Measurements from ENCODE around the gene COQ8B.
"Not testable (repeated sequence)": the region's sequence is repeated elsewhere in the genome, so short reads cannot be mapped to it uniquely, and the experiment has no call there.

The COQ8B gene

GRCh38 chr19:40716482-40717324, at the start of gene COQ8B, which contains the start of gene ITPKC:
COQ8B (minus strand) TSS chr19:40716886; CDS start chr19:40714632, 2,254 bp downstream.
ITPKC (plus strand) TSS chr19:40717112; CDS start chr19:40717136, 24 bp downstream.
- peak within 1 kb of the TSS; percentile 69 for H3K4me3 ChIP-seq (replicated peaks; ENCODE audit: low read depth, low read length)
- peak; percentile 81 for DNase-seq (ENCODE audit: extremely low read depth, low read depth)
- TF ChIP-seq CTCF (IDR thresholded peaks at IDR 0.05; ENCODE audit: low read depth, low read length, missing control alignments): no peak

- DNase-seq (ENCODE audit: extremely low read depth, low read depth); H3K4me3 ChIP-seq (replicated peaks; ENCODE audit: low read depth, low read length): not testable (repeated sequence)
Observed at GRCh38 chr19:40766385-40766784, 49.7 kb upstream of the COQ8B start.

- no peak overlapping the region for H3K4me3 ChIP-seq (replicated peaks; ENCODE audit: low read depth, low read length)
- no peak for TF ChIP-seq CTCF (IDR thresholded peaks at IDR 0.05; ENCODE audit: low read depth, low read length, missing control alignments)
- DNase-seq (ENCODE audit: extremely low read depth, low read depth): no peak
Observed at GRCh38 chr19:40763963-40764362, 47.3 kb upstream of the COQ8B start.

- no peak for TF ChIP-seq CTCF (IDR thresholded peaks at IDR 0.05; ENCODE audit: low read depth, low read length, missing control alignments)
- no peak for DNase-seq (ENCODE audit: extremely low read depth, low read depth)
- H3K4me3 ChIP-seq (replicated peaks; ENCODE audit: low read depth, low read length): no peak overlapping the region
Observed at GRCh38 chr19:40763526-40763925, 46.8 kb upstream of the COQ8B start.

- no peak for TF ChIP-seq CTCF (IDR thresholded peaks at IDR 0.05; ENCODE audit: low read depth, low read length, missing control alignments)
Observed at GRCh38 chr19:40762754-40763470, 46.2 kb upstream of the COQ8B start.

GRCh38 chr19:40759352-40759751, 42.7 kb upstream of the COQ8B start:
- no peak overlapping the region for H3K4me3 ChIP-seq (replicated peaks; ENCODE audit: low read depth, low read length)
- DNase-seq (ENCODE audit: extremely low read depth, low read depth): no peak
- TF ChIP-seq CTCF (IDR thresholded peaks at IDR 0.05; ENCODE audit: low read depth, low read length, missing control alignments): no peak

More at GRCh38 chr19:40762754-40763470, 46.2 kb upstream of the COQ8B start:
- no peak for DNase-seq (ENCODE audit: extremely low read depth, low read depth)
- H3K4me3 ChIP-seq (replicated peaks; ENCODE audit: low read depth, low read length): no peak overlapping the region

- no peak for TF ChIP-seq CTCF (IDR thresholded peaks at IDR 0.05; ENCODE audit: low read depth, low read length, missing control alignments)
- DNase-seq (ENCODE audit: extremely low read depth, low read depth): no peak
- no peak overlapping the region for H3K4me3 ChIP-seq (replicated peaks; ENCODE audit: low read depth, low read length)
Observed at GRCh38 chr19:40758491-40758890, 41.8 kb upstream of the COQ8B start.
